SK-N-DZ (cell line): Measurements from ENCODE around the gene RNF213.
"Not testable (repeated sequence)": the region's sequence is repeated elsewhere in the genome, so short reads cannot be mapped to it uniquely, and the experiment has no call there.

ENCODE experiments used
- DNase-seq: peaks from one replicate; pipeline ENCODE4 v3.0.0-alpha.2; 2015; ENCODE audit warnings: low spot score

RNF213 gene

DNA sequence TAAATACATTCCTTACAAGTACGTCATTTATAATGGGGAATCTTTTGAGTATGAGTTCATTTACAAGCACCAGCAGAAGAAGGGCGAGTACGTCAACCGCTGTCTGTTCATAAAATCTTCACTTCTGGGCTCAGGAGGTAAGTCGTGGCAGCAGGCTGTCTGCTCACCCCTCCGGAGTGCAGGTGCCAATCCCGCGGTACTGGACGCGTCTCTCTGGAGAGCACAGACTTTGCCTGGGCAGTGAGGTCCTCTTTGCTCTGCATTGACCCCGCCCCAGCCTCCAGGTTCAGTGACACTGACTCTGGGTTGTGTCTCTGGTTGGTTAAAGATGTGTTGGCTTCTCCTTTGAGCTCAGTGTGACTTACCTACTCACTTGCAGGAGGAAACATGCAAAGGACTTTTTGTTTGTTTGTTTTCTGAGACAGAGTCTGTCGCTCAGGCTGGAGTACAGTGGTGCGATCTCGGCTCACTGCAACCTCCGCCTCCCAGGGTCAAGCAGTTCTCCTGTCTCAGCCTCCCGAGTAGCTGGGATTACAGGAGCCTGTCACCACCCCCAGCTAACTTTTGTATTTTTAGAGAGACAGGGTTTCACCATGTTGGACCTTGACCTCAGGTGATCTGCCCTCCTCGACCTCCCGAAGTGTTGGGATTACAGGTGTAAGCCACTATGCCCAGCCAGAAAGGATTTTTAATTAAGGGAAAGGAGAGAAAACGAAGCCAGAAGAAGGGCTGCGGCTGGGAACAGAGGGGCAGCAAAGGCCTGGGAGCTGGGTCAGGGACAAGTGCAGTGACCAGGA is 31.2 kb downstream of the RNF213 start:
- no peak for DNase-seq

DNA sequence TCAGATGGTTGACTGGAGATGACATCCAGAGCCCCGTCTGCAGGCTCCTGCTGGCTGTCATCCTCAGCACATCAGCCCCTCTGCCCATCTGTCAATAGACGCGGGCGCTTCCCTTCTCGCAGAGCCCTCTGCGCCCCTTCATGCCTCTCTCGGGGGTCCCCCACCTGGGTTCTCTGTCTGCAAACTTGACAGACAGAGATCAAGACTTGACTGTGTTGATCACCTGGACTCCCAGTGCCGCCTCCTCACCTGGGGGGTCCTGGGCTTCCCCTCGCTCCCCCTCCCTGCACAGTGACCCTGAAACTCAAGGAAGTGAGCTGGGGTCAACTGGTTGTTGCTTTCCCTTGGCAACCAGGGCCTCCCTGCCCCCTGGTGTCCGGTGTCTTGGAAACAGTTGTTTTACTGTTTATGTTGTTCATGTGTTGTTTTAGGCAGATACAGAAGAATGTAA is 31.9 kb downstream of the RNF213 start:
- DNase-seq, result no peak

DNA sequence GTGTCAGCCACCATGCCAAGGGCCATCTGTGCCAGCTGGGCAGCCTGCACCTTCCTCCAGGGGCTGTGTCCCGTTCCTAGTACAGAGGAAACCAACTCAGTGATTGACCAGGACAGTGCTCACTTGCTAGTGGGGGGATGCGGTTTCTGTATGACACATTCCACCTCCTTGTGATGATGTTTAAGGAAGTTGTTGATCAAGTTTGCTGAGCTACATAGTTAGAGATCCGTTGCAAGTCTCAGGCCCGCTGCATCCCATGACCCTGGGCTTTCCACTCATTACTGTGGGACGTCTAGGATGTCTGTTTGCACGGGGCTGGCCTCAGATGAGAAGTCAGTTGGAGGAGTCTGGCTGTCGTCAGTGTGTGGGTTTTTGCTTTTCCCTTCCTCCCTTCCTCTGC is 33.6 kb downstream of the RNF213 start:
- no peak for DNase-seq

DNA sequence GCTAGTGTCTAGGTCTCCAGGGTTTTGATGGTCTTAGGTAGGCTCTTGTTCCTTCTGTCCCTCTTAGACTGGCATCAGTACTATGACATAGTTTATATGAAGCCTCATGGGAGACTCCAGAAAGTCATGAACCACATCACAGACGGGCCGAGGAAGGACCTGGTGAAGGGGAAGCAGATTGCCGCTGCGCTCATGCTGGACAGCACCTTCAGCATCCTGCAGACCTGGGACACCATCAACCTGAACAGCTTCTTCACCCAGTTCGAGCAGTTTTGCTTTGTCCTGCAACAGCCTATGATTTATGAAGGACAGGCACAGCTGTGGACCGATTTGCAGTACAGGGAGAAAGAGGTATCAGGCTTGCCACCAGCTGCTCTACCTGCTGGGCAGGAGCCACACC is 34.0 kb downstream of the RNF213 start:
- DNase-seq, result no peak

DNA sequence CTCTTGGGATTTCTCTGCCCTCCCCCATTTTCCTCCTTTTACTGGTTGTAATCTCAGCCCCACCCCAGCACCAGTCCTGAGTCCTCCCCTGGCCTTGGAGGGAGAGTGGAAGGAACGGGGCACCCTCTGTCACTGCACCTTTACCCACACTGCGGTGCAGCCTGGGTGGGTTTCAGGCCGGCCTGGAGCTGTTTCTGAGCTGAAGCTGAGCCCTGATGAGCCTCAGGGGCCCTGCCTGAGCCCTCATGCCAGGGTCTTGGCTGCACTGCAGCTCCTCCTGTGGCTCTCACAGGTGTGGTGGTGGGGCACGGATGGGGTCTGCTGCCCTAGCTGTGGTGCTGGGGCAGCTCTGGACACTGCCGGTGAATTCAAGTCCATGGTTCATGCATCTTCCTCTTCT is 34.5 kb downstream of the RNF213 start:
- DNase-seq, result no peak

DNA sequence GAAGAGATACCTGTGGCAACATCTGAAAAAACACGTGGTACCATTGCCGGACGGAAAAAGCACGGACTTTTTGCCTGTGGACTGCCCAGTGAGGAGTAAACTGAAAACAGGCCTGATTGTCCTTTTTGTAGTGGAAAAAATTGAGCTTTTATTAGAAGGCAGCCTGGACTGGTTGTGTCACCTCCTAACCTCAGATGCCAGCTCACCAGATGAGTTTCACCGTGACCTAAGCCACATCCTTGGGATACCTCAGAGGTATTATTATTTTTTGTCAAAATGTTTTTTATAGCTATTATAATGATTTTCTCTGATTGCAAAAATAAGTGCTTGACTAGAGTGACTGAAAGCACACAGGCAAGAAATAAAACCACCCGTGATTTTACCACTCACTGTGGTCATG is 34.9 kb downstream of the RNF213 start:
- DNase-seq, result no peak

DNA sequence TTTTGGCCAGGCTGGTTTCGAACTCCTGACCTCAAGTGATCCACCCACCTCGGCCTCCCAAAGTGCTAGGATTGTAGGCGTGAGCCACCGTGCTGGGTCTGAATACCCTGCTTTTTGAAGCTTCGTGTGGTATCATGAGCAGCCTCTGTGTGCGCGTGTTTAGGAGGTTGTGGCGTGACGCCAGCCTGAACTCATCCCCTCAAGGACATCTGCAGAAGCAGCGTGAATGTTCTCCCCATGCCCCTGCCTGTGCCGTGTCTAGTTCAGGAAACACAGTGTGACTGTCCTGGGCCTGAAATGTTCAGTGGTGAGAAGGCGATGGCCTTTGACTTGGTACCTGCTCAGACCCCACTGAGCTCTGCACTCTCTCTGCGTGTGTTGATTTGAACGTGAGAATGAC is 35.6 kb downstream of the RNF213 start:
- no peak for DNase-seq

DNA sequence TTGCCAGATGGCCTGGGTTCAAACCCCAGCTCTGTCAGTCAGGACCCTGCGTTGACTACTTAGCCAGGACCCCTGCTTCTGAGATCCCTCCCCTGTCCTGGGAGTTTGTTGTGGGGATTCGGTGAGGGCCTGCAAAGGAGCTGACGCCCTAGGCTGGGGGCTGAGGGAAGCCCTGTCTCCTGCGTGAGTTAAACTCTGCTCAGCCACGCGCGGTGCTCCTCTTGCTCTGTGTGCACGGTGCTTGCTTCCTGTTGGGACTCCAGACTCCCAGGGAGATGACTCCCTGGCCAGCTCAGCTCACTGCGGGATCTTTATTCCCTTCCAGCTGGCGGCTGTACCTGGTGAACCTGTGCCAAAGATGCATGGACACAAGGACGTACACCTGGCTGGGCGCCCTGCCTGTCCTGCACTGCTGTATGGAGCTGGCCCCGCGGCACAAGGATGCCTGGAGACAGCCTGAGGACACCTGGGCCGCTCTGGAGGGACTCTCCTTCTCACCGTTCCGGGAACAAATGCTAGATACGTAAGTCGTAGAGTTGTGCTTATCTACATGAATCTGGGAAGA is 37.4 kb downstream of the RNF213 start:
- DNase-seq, result no peak

DNA sequence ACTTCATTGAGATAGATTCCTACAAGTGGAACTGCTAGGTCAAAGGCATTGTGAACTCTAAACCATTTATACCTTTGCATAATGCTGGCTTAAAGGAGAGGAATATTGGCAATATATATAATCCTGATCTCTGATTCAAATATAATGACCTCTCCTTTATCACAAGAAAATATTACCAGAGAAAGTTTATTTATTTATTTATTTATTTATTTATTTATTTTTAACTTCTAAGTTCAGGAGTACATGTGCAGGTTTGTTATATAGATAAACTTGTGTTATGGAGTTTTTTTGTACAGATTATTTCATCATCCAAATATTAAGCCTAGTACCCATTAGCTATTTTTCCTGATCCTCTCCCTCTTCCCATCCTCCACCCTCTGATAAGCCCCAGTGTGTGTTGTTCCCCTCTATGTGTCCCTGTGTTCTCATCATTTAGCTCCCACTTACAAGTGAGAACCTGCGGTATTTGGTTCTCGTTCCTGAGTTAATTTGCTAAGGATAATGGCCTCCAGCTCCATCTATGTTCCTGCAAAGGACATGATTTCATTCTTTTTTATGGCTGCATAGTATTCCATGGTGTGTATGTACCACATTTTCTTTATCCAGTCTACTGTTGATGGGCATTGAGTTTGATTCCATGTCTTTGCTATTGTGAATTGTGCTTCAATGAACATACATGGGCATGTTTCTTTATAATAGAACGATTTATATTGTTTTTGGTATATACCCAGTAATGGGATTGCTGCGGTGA is 38.9 kb downstream of the RNF213 start:
- not testable (repeated sequence) for DNase-seq

DNA sequence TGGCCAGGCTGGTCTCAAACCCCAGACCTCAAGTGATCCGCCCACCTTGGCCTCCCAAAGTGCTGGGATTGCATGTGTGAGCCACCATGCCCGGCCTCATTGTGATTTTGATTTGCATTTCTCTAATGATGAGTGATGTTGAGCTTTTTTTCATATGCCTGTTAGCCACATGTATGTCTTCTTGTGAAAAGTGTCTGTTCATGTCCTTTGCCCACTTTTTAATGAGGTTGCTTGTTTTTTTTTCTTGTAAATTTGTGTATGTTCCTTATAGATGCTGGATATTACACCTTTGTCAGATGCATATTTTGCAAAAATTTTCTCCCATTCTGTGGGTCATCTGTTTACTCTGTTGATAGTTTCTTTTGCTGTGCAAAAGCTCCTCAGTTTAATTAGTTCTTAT is 40.1 kb downstream of the RNF213 start:
- DNase-seq, result not testable (repeated sequence)

DNA sequence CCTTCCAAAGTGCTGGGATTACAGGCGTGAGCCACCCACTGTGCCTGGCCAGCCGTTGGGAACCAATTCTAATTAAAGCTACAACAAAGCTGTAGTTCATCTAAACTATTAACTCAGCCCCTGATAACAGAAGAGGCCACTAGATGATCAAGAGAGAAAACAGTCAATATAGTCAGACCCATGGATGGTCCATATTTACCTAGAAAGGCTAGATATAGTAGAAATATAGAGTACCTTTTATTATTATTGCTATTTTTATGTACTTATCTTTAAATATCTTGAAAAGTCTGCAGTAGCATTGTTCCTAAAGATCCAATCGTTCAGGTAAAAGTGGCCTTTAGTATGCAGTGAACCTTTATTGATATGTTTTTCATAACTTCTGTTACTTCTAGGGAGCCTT is 43.2 kb downstream of the RNF213 start:
- DNase-seq, result no peak

DNA sequence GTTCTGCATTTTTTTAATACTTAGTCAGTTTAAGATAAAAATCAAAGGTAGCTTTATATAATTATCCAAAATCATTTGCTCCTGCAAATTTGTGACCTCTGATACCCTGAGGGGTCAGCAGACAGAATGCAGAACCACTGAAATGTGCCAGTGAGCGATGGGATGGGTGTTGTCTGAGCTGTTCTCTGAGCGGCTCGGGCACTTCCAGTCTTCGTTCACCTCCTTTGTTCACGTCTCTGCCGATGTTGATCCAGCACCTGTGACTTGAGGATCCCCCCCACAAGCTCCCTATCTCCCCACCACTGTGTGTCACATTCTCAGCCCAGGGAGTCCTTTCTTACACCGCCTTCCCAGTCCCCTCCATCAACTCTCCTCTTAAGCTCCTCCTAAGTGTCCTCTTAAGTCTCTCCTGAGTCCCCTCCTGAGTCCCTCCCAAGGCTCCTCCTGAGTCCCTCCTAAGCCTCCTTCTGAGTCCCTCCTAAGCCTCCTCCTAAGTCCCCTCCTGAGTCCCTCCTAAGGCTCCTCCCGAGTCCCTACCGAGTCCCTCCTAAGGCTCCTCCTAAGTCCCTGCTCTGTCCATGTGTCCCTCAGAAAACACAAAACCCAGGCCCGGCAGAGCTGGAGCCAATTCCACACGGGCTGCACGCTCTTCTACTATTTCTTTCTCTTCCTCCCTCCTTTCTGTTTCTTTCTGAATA is 47.5 kb downstream of the RNF213 start:
- no peak for DNase-seq

DNA sequence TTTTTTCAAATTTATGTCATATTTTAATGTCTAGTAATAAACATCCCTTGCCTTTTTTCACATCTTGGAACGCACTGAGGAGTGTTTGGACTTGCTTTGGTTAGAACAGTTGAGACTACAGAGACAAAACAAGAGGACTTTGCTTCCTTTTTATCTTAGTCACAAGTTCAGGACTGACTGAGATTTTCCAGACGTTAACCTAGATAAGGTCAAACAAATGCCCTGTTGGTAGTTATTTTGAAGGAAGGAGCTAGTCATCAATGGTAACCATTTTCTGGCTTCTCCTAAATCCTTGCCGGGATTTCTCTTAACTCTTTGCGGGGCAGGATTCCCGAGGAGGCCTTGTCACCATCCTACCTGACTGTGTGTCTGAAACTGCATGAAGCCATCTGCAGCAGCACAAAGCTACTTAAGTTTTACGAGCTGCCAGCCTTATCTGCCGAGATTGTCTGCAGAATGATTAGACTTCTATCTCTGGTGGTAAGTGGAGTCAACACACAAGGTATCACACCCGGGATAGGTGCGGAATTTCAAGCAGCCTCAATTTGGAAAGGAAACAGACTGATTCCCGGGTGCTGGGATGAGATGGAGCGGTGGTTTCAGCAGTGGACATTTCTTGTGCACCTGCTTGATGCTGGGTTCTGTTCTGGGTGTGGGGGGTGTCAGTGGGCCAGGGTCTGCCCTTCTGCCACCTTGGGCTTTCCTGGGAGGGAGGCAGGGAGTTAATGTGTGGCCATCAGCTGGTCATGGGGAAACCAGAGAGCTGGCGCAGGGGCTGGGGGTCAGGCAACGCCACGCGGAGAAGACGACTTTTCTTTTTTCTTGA is 48.3 kb downstream of the RNF213 start:
- DNase-seq, result no peak

DNA sequence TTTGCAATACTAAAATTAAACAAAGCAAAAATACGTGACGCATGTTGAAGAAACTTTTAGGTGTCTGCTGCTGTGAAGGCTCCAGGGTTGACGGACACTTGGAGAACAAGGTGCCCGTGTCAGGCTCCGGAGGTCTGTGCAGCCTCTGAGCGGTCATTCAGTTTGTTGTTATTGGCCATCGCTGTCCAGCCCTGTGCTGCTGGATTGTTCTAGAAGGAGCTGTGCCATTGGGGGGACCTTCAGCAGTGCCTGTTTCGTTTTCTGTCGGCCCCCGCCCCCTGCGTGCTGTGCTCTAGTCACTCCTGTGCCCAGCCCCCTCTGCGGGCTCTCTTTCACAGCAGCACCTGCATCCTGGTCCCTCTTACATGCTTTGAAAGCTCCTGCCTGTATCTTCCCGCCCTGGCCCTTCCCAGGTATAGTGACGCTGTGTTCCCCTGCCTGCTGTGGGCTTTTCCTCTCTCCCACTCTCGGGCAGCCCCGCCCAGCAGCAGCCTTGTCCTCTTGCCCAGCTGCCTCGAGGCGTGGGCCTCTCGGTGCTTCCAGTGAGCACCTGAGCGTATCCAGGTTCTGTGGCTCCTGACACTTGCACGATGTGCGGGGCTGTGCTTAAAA is 50.7 kb downstream of the RNF213 start:
- DNase-seq, result no peak

DNA sequence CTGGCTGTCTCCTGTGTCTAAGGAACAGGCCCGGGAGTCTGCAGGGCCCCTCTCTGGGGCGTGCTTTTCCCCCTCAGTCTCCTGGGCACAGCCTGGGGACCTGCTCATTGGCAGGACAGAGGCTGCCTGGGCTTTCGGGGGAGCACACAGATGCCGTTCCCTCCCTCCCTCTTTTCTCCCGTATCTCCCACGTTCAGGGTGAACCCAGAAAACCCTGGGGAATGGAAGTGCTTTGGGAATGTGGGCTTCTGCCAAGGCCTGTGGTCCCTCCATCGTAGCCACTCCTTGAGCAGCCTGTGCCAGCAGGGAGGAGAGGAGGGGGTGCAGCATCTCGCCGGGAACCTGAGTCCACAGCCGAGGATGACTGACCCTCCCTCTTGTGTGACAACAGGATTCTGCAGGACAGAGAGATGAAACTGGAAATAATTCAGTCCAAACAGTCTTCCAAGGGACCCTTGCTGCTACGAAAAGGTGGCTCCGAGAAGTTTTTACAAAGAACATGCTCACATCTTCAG is 52.0 kb downstream of the RNF213 start:
- no peak for DNase-seq

DNA sequence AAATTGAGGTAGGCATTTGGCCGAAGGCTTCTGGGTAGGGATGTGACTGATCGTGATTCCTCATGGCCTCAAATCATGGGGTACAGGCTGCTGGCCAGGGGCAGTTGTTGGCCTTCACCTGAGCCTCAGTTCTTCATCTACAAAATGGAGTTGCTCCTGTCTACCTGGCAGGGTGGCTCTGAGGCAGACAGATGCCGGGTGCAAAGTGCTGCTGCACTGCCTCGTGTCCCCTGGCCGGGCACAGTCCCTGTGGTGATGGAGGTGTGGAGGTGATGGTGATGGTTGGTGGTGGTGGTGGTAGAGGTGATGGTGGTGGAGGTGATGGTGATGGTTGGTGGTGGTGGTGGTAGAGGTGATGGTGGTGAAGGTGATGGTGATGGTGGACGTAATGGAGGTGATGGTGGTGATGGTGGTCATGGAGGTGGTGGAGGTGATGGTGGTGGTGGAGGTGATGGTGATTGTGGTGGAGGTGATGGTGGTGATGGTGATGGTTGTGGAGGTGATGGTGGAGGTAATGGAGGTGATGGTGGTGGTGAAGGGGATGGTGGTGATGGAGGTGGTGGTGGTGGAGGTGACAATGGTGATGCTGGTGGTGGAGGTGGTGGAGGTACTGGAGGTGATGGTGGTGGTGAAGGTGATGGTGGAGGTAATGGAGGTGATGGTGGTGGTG is 52.6 kb downstream of the RNF213 start:
- DNase-seq, result no peak

DNA sequence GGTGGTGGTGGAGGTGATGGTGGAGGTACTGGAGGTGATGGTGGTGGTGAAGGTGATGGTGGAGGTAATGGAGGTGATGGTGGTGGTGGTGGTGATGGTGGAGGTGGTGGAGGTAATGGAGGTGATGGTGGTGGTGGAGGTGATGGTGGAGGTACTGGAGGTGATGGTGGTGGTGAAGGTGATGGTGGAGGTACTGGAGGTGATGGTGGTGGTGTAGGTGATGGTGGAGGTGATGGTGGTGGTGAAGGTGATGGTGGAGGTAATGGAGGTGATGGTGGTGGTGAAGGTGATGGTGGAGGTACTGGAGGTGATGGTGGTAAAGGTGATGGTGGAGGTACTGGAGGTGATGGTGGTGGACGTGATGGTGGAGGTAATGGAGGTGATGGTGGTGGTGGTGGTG is 53.3 kb downstream of the RNF213 start:
- DNase-seq, result not testable (repeated sequence)

DNA sequence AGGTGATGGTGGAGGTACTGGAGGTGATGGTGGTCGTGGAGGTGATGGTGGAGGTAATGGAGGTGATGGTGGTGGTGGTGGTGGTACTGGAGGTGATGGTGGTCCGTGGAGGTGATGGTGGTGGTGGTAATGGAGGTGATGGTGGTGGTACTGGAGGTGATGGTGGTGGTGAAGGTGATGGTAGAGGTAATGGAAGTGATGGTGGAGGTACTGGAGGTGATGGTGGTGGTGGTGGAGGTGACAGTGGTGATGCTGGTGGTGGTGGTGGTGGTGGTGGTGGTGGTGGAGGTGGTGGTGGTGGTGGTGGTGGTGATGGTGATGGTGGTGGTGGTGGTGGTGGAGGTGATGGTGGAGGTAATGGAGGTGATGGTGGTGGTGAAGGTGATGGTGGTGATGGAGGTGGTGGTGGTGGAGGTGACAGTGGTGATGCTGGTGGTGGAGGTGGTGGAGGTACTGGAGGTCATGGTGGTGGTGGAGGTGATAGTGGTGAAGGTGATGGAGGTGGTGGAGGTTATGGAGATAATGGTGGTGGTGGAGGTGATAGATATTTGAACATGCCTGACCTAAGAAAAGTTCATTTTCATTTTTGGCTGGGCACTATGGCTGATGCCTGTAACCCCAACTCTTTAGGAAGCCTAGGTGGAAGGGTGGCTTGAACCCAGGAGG is 55.0 kb downstream of the RNF213 start:
- no peak for DNase-seq

DNA sequence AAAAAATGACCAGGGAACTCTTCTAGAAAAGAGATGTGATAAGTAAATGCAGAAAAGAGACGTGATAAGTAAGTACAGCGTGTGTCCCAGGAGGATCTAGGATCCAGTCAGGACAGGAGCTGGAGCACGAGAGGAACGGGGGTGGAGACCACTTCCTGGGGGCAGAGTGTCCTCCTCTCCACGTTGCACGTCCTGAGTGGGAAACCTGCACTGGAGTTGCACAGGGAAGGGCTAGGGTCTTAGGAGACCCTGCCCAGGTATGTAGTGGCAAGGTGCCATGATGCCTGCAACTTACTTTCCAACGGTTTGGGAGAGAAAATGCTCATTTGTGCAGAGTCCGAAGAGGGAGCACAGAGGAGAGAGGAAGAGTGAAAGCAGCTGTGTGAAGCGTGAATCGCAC is 55.8 kb downstream of the RNF213 start:
- no peak for DNase-seq
